Measurements from ENCODE around the gene SSH3. TPM values are rescaled to one million over a fixed set of nuclear protein-coding genes. Genes with fewer than 3 reads are reported as not detected.

Gene SSH3
- total RNA-seq, 1 experiment from 2014 or later: 57.8 TPM

GRCh38 chr11:67314218-67314617 lies 10.9 kb downstream of the SSH3 start (continued):
- TF ChIP-seq ZNF274 (IDR thresholded peaks at IDR 0.05; ENCODE audit: low read depth, low read length) (no peak), SIN3A (IDR thresholded peaks at IDR 0.05; ENCODE audit: low read depth) (no peak), CTCF (IDR thresholded peaks at IDR 0.05 in 2 of 3, conservative IDR thresholded peaks at IDR 0.05 in 1 of 3; ENCODE audit: borderline replicate concordance in 1 of 3, insufficient read depth in 1 of 3, low read depth in 2 of 3, low read length in 2 of 3) (no peak)

- Histone ChIP-seq H3K27ac (ENCODE audit: low read depth, low read length) (no peak overlapping the region), H3K9ac (ENCODE audit: low read length) (no peak overlapping the region), H2AFZ (ENCODE audit: low read depth, low read length, poor library complexity, severe bottlenecking) (no peak overlapping the region), H3K9me2 (ENCODE audit: insufficient read depth) (no peaks in the 10 kb centered on the region), H3K4me1 (ENCODE audit: control insufficient read depth in 1 of 2, insufficient read depth in 2 of 2, low read length in 2 of 2) (peaks cover 13 to 40% of the 10 kb centered on the region in 2 experiments; a peak in 3 of 4 replicates), H3K9me3 (ENCODE audit: control insufficient read depth in 1 of 2, insufficient read depth in 1 of 2, low read depth in 1 of 2, low read length in 2 of 2) (no peaks in the 10 kb centered on the region), H3K4me2 (ENCODE audit: low read length) (no peak overlapping the region), H3K4me3 (replicated peaks in 1 of 2; ENCODE audit: low read depth in 1 of 2, low read length in 2 of 2) (no peak overlapping the region), H3K36me3 (ENCODE audit: control insufficient read depth in 1 of 2, insufficient read depth in 2 of 2, low read length in 2 of 2) (no peaks in the 10 kb centered on the region; a peak in 1 of 4 replicates), H4K20me1 (ENCODE audit: insufficient read depth) (no peaks in the 10 kb centered on the region), H3K79me2 (ENCODE audit: insufficient read depth, low read length) (peaks cover 11% of the 10 kb centered on the region; the same call in 1 of the 2 replicates), H3K27me3 (ENCODE audit: insufficient read depth, low read length) (no peaks in the 10 kb centered on the region)
- intact Hi-C loops (cut with micrococcal nuclease): no loop called here
- BruUV-seq (replicated peaks): no TSS peak
- DNase-seq (ENCODE audit: low read depth, low spot score) (no peak), ATAC-seq (no peak)
- TF ChIP-seq EGR1 (IDR thresholded peaks at IDR 0.05; ENCODE audit: low read depth): no peak
- no peak for TF ChIP-seq JUND (IDR thresholded peaks at IDR 0.05)
- no peak for TF ChIP-seq ZBTB33 (IDR thresholded peaks at IDR 0.05; ENCODE audit: extremely low read depth, insufficient replicate concordance, low read length)
- no peak for TF ChIP-seq EZH2phosphoT487 (IDR thresholded peaks at IDR 0.05; ENCODE audit: borderline replicate concordance)
- TF ChIP-seq YY1 (IDR thresholded peaks at IDR 0.05; ENCODE audit: extremely low read depth, insufficient replicate concordance, low read depth, low read length): no peak
- no peak for TF ChIP-seq RAD21 (IDR thresholded peaks at IDR 0.05; ENCODE audit: low read depth)
- POLR2A ChIA-PET: interaction anchor here (2.1 kb wide), 1 partner anchor 12 kb away, joined by 6 read pairs; the partner anchor contains the start of gene SSH3
- RAD21 ChIA-PET (ENCODE audit: low non-redundant PET in 1 of 2, low total read pairs in 2 of 2, uncharacterized antibody in 2 of 2, unreplicated experiment in 2 of 2): interaction anchor here in 1 of 2 experiments (0.5 kb wide), 1 partner anchor 13 kb away, joined by 3 read pairs; no protein-coding TSS in a partner anchor
- CTCF ChIA-PET: interaction anchor here (3.2 kb wide), 1 partner anchor 66 kb away, joined by 21 read pairs; no protein-coding TSS in a partner anchor
Observed at GRCh38 chr11:67315325-67315909, 12.1 kb downstream of the SSH3 start.

All from HCT116 (cell line).